Trophoblast cell (in vitro differentiated cells and primary cell): ENCODE measurements around the gene OSBPL8.
A peak's percentile ranks its signal among the peaks of the same experiment; 100 is the strongest.

Experiments used
- DNase-seq, 2 donors: peaks; one replicate each; pipeline ENCODE4 v3.0.0-alpha.2; 2016
- H2AFZ ChIP-seq: 2 replicates; pipeline ENCODE4 v1.6.1; 2013; ENCODE audit warnings: low read length, moderate library complexity, mild to moderate bottlenecking; ENCODE audit not compliant: insufficient read depth, poor library complexity
- H2AK5ac ChIP-seq: 2 replicates; pipeline ENCODE4 v1.6.1; 2013; ENCODE audit warnings: mild to moderate bottlenecking, low read length
- H2BK120ac ChIP-seq: 2 replicates; pipeline ENCODE4 v1.6.1; 2013; ENCODE audit warnings: low read length, mild to moderate bottlenecking, moderate library complexity; ENCODE audit not compliant: insufficient read depth, poor library complexity
- H2BK12ac ChIP-seq: 2 replicates; pipeline ENCODE4 v1.6.1; 2013; ENCODE audit warnings: mild to moderate bottlenecking, low read length, moderate library complexity
- H2BK5ac ChIP-seq: 2 replicates; pipeline ENCODE4 v1.6.1; 2013; ENCODE audit warnings: low read length, low read depth, moderate library complexity, mild to moderate bottlenecking; ENCODE audit not compliant: poor library complexity
- H3K14ac ChIP-seq: 2 replicates; pipeline ENCODE4 v1.6.1; 2013; ENCODE audit warnings: mild to moderate bottlenecking, low read length
- H3K18ac ChIP-seq: 2 replicates; pipeline ENCODE4 v1.6.1; 2013; ENCODE audit warnings: mild to moderate bottlenecking, low read length
- H3K23ac ChIP-seq: 2 replicates; pipeline ENCODE4 v1.6.1; 2013; ENCODE audit warnings: low read length
- H3K27ac ChIP-seq: 2 replicates; pipeline ENCODE4 v1.5.1; 2013; ENCODE audit warnings: low read depth, mild to moderate bottlenecking, inconsistent platforms, low read length, moderate library complexity
- H3K27me3 ChIP-seq: 2 replicates; pipeline ENCODE4 v1.6.1; 2013; ENCODE audit warnings: inconsistent platforms, mild to moderate bottlenecking, low read length, moderate library complexity; ENCODE audit not compliant: insufficient read depth
- H3K36me3 ChIP-seq, 2 experiments: 1 replicate in 1 of 2; 2 replicates in 1 of 2; pipeline ENCODE4 v1.6.1; 2013; ENCODE audit warnings: low read length in 2 of 2, mild to moderate bottlenecking in 2 of 2, moderate library complexity in 1 of 2; ENCODE audit not compliant: insufficient read depth in 2 of 2, control insufficient read depth in 1 of 2
- H3K4ac ChIP-seq: 2 replicates; pipeline ENCODE4 v1.6.1; 2013; ENCODE audit warnings: low read depth, mild to moderate bottlenecking, low read length, moderate library complexity
- H3K4me1 ChIP-seq, 2 experiments: 1 replicate in 1 of 2; 2 replicates in 1 of 2; pipeline ENCODE4 v1.6.1; 2013; ENCODE audit warnings: low read length in 2 of 2, mild to moderate bottlenecking in 2 of 2, moderate library complexity in 1 of 2; ENCODE audit not compliant: insufficient read depth in 2 of 2, control insufficient read depth in 1 of 2
- H3K4me2 ChIP-seq: 2 replicates; pipeline ENCODE4 v1.6.1; 2013; ENCODE audit warnings: inconsistent platforms, mild to moderate bottlenecking, low read length, moderate library complexity
- H3K4me3 ChIP-seq: 2 replicates; pipeline ENCODE4 v1.5.1; 2013; ENCODE audit warnings: mild to moderate bottlenecking, low read depth, low read length, inconsistent platforms
- H3K79me1 ChIP-seq: one replicate; pipeline ENCODE4 v1.6.1; 2013; ENCODE audit warnings: low read length
- H3K79me2 ChIP-seq: 2 replicates; pipeline ENCODE4 v1.6.1; 2013; ENCODE audit warnings: low read length, mild to moderate bottlenecking; ENCODE audit not compliant: control insufficient read depth, insufficient read depth, poor library complexity
- H3K9ac ChIP-seq: 2 replicates; pipeline ENCODE4 v1.6.1; 2013; ENCODE audit warnings: mild to moderate bottlenecking, low read length
- H3K9me3 ChIP-seq: 2 replicates; pipeline ENCODE4 v1.6.1; 2013; ENCODE audit warnings: low read depth, mild to moderate bottlenecking, control low read depth, inconsistent platforms, low read length; ENCODE audit not compliant: insufficient read depth
- H4K12ac ChIP-seq: 2 replicates; pipeline ENCODE4 v1.6.1; 2013; ENCODE audit warnings: low read depth, mild to moderate bottlenecking, low read length, moderate library complexity
- H4K8ac ChIP-seq: 2 replicates; pipeline ENCODE4 v1.6.1; 2013; ENCODE audit warnings: low read depth, mild to moderate bottlenecking, low read length, moderate library complexity
- H4K91ac ChIP-seq: one replicate; pipeline ENCODE4 v1.6.1; 2013; ENCODE audit warnings: low read depth, mild to moderate bottlenecking, low read length, moderate library complexity
- WGBS: extraction: QIAGEN DNeasy Blood & Tissue Kit; methylation state at CpG from one replicate; pipeline ENCODE4 v1.1.7; 2013; ENCODE audit warnings: missing lambda C conversion rate; ENCODE audit not compliant: insufficient read length, insufficient coverage; ENCODE audit errors: extremely low coverage; 5-methylcytosine and 5-hydroxymethylcytosine counted together

Gene OSBPL8

GRCh38 chr12:76337583-76337982, 222.0 kb downstream of the OSBPL8 start:
- Histone ChIP-seq H2AFZ (no peak overlapping the region), H3K4ac (no peak overlapping the region), H2BK120ac (no peak overlapping the region), H3K4me2 (no peak overlapping the region), H3K27ac (no peak overlapping the region), H3K9ac (no peak overlapping the region), H4K8ac (no peak overlapping the region), H3K79me2 (no peaks in the 10 kb centered on the region), H3K14ac (no peak overlapping the region), H3K18ac (no peak overlapping the region), H2AK5ac (no peak overlapping the region), H3K79me1 (no peaks in the 10 kb centered on the region), H3K27me3 (no peaks in the 10 kb centered on the region), H2BK5ac (no peak overlapping the region), H3K36me3 (no peaks in the 10 kb centered on the region), H3K4me3 (no peak overlapping the region), H3K23ac (peak overlapping the region; percentile 50), H4K12ac (no peak overlapping the region), H2BK12ac (no peak overlapping the region), H4K91ac (no peak overlapping the region), H3K9me3 (no peaks in the 10 kb centered on the region), H3K4me1 (no peaks in the 10 kb centered on the region)
- no peak for DNase-seq
- no CpG with 5 or more reads among the region's 3 CpGs for WGBS

GRCh38 chr12:76332606-76333005, 227.0 kb downstream of the OSBPL8 start:
- Histone ChIP-seq H2BK12ac (no peak overlapping the region), H3K18ac (no peak overlapping the region), H3K79me1 (no peaks in the 10 kb centered on the region), H3K23ac (no peak overlapping the region), H2BK5ac (no peak overlapping the region), H4K12ac (no peak overlapping the region), H4K91ac (no peak overlapping the region), H4K8ac (no peak overlapping the region), H3K4me2 (no peak overlapping the region), H3K4me1 (no peaks in the 10 kb centered on the region), H2BK120ac (no peak overlapping the region), H3K9me3 (no peaks in the 10 kb centered on the region), H3K27me3 (no peaks in the 10 kb centered on the region), H2AFZ (no peak overlapping the region), H2AK5ac (no peak overlapping the region), H3K9ac (no peak overlapping the region), H3K36me3 (no peaks in the 10 kb centered on the region), H3K27ac (no peak overlapping the region), H3K14ac (no peak overlapping the region), H3K4ac (no peak overlapping the region), H3K79me2 (no peaks in the 10 kb centered on the region), H3K4me3 (no peak overlapping the region)
- DNase-seq = no peak
- WGBS = no CpG with 5 or more reads among the region's 1 CpG

GRCh38 chr12:76329606-76330005, 230.0 kb downstream of the OSBPL8 start:
- Histone ChIP-seq H4K8ac (no peak overlapping the region), H3K79me1 (no peaks in the 10 kb centered on the region), H2BK120ac (no peak overlapping the region), H3K23ac (no peak overlapping the region), H3K27ac (no peak overlapping the region), H3K27me3 (no peaks in the 10 kb centered on the region), H3K79me2 (no peaks in the 10 kb centered on the region), H2BK5ac (no peak overlapping the region), H3K18ac (no peak overlapping the region), H4K91ac (no peak overlapping the region), H2AFZ (no peak overlapping the region), H3K4me2 (no peak overlapping the region), H2BK12ac (no peak overlapping the region), H3K4ac (no peak overlapping the region), H2AK5ac (no peak overlapping the region), H3K14ac (no peak overlapping the region), H3K4me1 (no peaks in the 10 kb centered on the region), H4K12ac (no peak overlapping the region), H3K4me3 (no peak overlapping the region), H3K9ac (no peak overlapping the region), H3K36me3 (no peaks in the 10 kb centered on the region), H3K9me3 (no peaks in the 10 kb centered on the region)
- no peak for DNase-seq
- WGBS = no CpG with 5 or more reads among the region's 5 CpGs

GRCh38 chr12:76329159-76329558, 230.4 kb downstream of the OSBPL8 start:
- H3K36me3 ChIP-seq = no peaks in the 10 kb centered on the region
- no peak overlapping the region for H2BK120ac ChIP-seq
- no peak overlapping the region for H3K4me2 ChIP-seq
- H3K4ac ChIP-seq = no peak overlapping the region
- no peaks in the 10 kb centered on the region for H3K27me3 ChIP-seq
- no peaks in the 10 kb centered on the region for H3K79me2 ChIP-seq
- H3K14ac ChIP-seq = no peak overlapping the region
- H3K4me1 ChIP-seq = no peaks in the 10 kb centered on the region
- no peak overlapping the region for H4K8ac ChIP-seq
- no peak overlapping the region for H2BK12ac ChIP-seq
- no peak overlapping the region for H2AFZ ChIP-seq
- H3K23ac ChIP-seq = no peak overlapping the region
- no CpG with 5 or more reads among the region's 2 CpGs for WGBS
- no peak overlapping the region for H4K12ac ChIP-seq
- no peaks in the 10 kb centered on the region for H3K79me1 ChIP-seq
- H3K9me3 ChIP-seq = no peaks in the 10 kb centered on the region
- no peak overlapping the region for H3K18ac ChIP-seq
- DNase-seq = peak; percentile 46 to 85
- H2AK5ac ChIP-seq = no peak overlapping the region
- H3K9ac ChIP-seq = no peak overlapping the region
- H4K91ac ChIP-seq = no peak overlapping the region
- H3K27ac ChIP-seq = no peak overlapping the region
- no peak overlapping the region for H3K4me3 ChIP-seq
- no peak overlapping the region for H2BK5ac ChIP-seq
